Heart left ventricle (tissue), 13 donors: ENCODE data around the gene LAMA2.

ENCODE experiments used
- CTCF ChIP-seq, 12 donors: fragments of 200-600 bp; sonication (generic) in 4 of 12; IDR thresholded peaks; one replicate each; pipeline versions ENCODE4 v1.5.0 to v1.8.0; 2018 to 2022; ENCODE audit warnings: antibody characterized with exemption in 12 of 12, mild to moderate bottlenecking in 5 of 12
- POLR2A ChIP-seq, 2 donors: fragments of 450-650 bp; IDR thresholded peaks; one replicate each; pipeline ENCODE4 v1.6.1; 2017; ENCODE audit warnings: antibody characterized with exemption in 2 of 2, mild to moderate bottlenecking in 2 of 2, moderate library complexity in 2 of 2
- donor health status: ischemic (EF 13 %, LVEDD 7.1; RV severe dilation, severe dysfunction).
- donor health status: DM: no; HTN: yes; CAD: no.
- donor health status: DM: no; HTN: no; CAD: no.
- donor health status: ischemic (EF 25% LVEDD 6.9; RV normal size, moderate dysfunction).
- donor health status: ischemic (EF 25% LVEDD 5.7; RV mildly dilated, moderate dysfunction).
- donor health status: ischemic (EF 35%, LVEDD 5.7; RV mildly dilated, moderate dysfunction).
- donor health status: nonischemic (EF 11% LVEDD 7.7; RV severe dilation, severe dysfunction).
- donor health status: DM: yes; HTN: yes; CAD: no.
- donor health status: PGD.
- donor health status: ischemic (EF 29% LVEDD 5.4; RV normal size, mild dysfunction).
- donor health status: nonischemic (EF 23%, LVEDD 6.1; RV moderate dilation, normal function).

GRCh38 chr6:129248946-129249345 lies 366.0 kb downstream of the LAMA2 start:
- TF ChIP-seq CTCF (IDR thresholded peaks at IDR 0.05) = no peak
- TF ChIP-seq POLR2A (IDR thresholded peaks at IDR 0.05) = no peak
